Ovary (tissue), 3 donors: ENCODE results near the gene POLR1G.

Experiments
- EP300 ChIP-seq: sonication (generic); formaldehyde crosslinking; IDR thresholded peaks from one replicate; pipeline ENCODE4 v1.6.1; 2017; ENCODE audit warnings: antibody characterized with exemption
- POLR2A ChIP-seq: fragments of 450-650 bp; IDR thresholded peaks from one replicate; pipeline ENCODE4 v1.6.1; 2017; ENCODE audit warnings: antibody characterized with exemption, mild to moderate bottlenecking, moderate library complexity
- TF ChIP-seq, protein P1 (sequence below), 3 donors: fragments of 450-650 bp in 2 of 3; fragments of 200-600 bp in 1 of 3; IDR thresholded peaks; one replicate each; pipeline versions ENCODE4 v1.5.1 to v1.8.0; 2016 to 2022; ENCODE audit warnings: antibody characterized with exemption in 3 of 3, mild to moderate bottlenecking in 1 of 3
- donor health status: DM: no; HTN: no; CAD: no.

DNA sequence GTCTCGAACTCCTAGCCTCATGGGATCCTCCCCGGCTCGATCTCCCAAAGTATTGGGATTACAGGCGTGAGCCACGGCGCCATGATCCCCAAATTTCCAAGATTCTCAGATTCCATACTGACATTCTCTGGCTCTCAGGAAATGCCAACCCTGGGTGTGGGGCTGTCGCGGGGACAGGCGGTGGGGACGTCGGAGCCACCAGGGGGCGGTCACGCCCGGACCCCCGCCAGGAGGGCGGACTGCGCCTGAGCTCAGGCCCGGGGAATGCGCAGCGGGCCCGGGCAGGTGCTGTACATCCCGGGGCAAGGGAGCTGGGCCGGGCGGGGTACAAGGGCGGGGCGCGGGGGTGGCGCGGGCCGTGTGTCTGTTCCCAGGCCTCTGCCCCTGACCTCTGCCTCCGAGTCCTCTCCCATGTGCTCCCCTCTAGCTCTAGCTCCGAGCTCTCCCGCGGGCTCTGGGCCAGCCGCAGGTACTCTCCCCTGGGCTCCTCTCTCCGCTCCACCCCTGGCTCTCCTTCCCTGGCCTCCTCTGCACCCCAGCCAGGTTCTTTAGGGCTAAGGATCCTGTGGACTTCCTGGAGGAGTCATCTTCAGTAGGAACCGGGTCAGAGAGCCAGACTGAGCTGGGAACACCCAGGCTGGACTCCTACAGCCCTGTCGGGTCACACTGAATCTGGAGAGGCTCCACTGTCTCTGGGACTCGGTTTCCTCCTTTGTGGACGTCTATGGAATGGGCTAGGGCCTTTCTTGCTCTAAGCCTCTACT, 4.0 kb upstream of the POLR1G start:
- TF ChIP-seq, protein P1, sequence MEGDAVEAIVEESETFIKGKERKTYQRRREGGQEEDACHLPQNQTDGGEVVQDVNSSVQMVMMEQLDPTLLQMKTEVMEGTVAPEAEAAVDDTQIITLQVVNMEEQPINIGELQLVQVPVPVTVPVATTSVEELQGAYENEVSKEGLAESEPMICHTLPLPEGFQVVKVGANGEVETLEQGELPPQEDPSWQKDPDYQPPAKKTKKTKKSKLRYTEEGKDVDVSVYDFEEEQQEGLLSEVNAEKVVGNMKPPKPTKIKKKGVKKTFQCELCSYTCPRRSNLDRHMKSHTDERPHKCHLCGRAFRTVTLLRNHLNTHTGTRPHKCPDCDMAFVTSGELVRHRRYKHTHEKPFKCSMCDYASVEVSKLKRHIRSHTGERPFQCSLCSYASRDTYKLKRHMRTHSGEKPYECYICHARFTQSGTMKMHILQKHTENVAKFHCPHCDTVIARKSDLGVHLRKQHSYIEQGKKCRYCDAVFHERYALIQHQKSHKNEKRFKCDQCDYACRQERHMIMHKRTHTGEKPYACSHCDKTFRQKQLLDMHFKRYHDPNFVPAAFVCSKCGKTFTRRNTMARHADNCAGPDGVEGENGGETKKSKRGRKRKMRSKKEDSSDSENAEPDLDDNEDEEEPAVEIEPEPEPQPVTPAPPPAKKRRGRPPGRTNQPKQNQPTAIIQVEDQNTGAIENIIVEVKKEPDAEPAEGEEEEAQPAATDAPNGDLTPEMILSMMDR (IDR thresholded peaks at IDR 0.05) = no peak
- TF ChIP-seq EP300 = no peak
- TF ChIP-seq POLR2A = no peak
